ENCODE data around the gene BSG.
"Not testable (repeated sequence)": the region's sequence is repeated elsewhere in the genome, so short reads cannot be mapped to it uniquely, and the experiment has no call there.

The BSG gene

DNA sequence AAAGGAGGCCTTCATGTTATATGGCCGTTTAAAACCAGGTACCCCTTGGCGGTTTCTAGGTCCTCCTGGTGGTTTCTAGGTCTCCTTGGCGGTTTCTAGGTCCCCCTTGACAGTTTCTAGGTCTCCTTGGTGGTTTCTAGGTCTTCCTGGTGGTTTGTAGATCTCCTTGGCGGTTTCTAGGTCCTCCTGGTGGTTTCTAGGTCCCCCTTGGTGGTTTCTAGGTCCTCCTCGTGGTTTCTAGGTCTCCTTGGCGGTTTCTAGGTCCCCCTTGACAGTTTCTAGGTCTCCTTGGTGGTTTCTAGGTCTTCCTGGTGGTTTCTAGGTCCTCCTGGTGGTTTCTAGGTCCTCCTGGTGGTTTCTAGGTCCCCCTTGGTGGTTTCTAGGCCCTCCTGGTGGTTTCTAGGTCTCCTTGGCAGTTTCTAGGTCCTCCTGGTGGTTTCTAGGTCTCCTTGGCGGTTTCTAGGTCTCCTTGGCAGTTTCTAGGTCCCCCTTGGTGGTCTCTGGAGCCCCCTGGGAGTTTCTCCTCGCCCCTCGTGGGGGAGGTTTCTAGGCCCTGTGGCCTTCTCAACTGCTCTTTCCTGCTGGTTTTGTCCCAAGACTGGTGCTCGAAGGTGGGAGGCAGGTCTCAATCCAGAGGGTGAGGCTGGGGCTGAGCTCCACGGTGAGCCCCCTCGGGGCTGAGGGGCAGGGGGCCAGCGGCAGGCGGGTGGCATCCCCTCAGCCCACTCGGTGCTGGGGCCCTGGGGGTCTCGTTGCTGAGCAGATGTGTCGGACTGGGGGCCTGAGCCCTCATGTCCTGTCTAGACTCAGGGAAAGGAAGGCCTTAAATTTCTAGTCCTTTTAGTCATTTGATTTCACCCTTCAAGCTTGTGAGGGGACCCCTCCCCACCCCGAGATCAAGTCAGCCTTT is 25.3 kb downstream of the BSG start:
- H3K4me3 ChIP-seq (ENCODE audit: low read depth, low read length) = no peak overlapping the region
- TF ChIP-seq, protein P1, sequence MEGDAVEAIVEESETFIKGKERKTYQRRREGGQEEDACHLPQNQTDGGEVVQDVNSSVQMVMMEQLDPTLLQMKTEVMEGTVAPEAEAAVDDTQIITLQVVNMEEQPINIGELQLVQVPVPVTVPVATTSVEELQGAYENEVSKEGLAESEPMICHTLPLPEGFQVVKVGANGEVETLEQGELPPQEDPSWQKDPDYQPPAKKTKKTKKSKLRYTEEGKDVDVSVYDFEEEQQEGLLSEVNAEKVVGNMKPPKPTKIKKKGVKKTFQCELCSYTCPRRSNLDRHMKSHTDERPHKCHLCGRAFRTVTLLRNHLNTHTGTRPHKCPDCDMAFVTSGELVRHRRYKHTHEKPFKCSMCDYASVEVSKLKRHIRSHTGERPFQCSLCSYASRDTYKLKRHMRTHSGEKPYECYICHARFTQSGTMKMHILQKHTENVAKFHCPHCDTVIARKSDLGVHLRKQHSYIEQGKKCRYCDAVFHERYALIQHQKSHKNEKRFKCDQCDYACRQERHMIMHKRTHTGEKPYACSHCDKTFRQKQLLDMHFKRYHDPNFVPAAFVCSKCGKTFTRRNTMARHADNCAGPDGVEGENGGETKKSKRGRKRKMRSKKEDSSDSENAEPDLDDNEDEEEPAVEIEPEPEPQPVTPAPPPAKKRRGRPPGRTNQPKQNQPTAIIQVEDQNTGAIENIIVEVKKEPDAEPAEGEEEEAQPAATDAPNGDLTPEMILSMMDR (IDR thresholded peaks at IDR 0.05; ENCODE audit: low read depth, low read length) = no peak
- in situ Hi-C loops (cut with HindIII; ENCODE audit: low sequenced_read_pairs) = no loop called here
- no peak for DNase-seq (ENCODE audit: low read depth, low spot score)

DNA sequence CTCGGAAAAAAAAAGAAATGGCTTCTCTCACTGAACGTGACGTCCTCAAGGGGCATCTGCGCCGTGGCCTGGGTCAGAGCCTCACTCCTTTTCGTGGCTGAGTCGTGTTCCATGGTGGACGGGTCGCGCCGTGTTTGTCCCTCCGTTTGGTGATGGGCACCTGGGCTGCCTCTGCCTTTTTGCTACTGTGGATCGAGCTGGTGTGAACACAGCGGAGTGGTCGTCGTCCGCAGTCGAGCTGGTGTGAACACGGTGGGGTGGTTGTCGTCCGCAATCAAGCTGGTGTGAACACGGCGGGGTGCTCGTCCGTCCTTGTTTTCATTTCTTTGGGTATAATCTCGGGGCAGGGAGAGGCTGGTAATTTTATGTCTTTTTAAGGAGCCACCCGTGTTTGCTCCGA is 28.9 kb downstream of the BSG start:
- in situ Hi-C loops (cut with HindIII; ENCODE audit: low sequenced_read_pairs) = no loop called here
- H3K4me3 ChIP-seq (ENCODE audit: low read depth, low read length) = no peak overlapping the region
- TF ChIP-seq, protein P1 (IDR thresholded peaks at IDR 0.05; ENCODE audit: low read depth, low read length) = no peak
- no peak for DNase-seq (ENCODE audit: low read depth, low spot score)

DNA sequence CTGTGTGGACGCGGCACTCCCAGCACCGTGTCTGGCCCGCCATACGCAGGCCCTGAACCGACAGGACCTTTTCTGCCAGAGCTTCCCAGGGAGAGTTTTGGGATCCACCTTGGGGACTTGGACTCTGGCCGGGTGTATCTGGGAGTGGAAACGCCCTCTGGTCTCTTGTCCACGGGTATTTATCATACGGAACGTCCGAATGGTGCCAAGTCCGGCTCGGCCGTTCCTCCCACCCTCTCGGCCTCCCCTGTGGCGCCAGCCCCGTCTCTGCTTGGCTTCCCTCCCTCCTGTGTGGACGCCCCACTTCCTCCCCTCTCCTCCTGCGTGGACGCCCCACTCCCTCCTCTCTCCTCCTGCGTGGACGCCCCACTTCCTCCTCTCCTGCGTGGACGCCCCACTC is 29.4 kb downstream of the BSG start:
- TF ChIP-seq, protein P1 (IDR thresholded peaks at IDR 0.05; ENCODE audit: low read depth, low read length) = no peak
- DNase-seq (ENCODE audit: low read depth, low spot score) = no peak
- in situ Hi-C loops (cut with HindIII; ENCODE audit: low sequenced_read_pairs) = no loop called here
- no peak overlapping the region for H3K4me3 ChIP-seq (ENCODE audit: low read depth, low read length)

DNA sequence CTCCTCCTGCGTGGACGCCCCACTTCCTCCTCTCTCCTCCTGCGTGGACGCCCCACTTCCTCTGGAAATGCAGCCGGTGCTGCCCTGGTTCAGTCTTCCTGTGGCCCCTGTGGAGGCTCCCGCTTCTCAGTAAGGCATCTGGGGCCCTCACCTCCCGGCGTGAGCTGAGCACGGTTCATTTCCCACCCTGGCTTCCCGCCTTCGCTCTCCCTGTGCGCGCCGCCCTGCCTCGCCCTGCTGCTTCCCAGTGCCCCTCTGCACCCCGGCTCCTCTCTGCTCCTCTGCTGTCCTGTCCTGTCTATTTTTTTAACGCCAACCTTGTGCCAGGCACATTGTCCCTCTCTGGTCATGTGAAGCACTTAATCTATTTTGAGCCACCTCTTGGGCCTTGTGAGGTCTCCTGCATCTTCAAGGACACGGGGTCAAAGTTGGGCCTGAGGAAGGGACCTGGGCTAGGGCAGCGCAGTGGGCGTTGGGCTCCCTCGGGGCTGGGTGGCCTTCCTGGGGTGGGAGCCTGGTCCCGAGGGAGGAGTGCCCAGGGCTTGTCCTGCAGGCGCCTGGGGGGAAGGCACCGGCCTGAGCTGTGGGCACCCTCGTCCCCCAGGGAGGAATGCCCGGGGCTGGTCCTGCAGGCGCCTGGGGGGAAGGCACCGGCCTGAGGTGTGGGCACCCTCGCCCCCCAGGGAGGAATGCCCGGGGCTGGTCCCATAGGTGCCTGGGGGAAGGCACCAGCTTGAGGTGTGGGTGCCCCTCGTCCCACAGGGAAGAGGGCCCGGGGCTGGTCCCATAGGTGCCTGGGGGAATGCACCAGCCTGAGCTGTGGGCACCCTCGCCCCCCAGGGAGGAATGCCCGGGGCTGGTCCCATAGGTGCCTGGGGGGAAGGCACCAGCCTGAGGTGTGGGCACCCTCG is 30.2 kb downstream of the BSG start:
- in situ Hi-C loops (cut with HindIII; ENCODE audit: low sequenced_read_pairs) = no loop called here
- no peak overlapping the region for H3K4me3 ChIP-seq (ENCODE audit: low read depth, low read length)
- TF ChIP-seq, protein P1 (IDR thresholded peaks at IDR 0.05; ENCODE audit: low read depth, low read length) = no peak
- no peak for DNase-seq (ENCODE audit: low read depth, low spot score)

DNA sequence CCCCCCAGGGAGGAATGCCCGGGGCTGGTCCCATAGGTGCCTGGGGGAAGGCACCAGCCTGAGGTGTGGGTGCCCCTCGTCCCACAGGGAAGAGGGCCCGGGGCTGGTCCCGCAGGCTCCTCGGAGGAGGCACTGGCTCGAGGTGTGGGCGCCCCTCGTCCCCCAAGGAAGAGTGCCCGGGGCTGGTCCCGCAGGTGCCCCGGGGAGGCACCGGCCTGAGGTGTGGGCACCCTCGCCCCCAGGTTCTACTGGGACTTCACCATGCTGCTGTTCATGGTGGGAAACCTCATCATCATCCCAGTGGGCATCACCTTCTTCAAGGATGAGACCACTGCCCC is 30.9 kb downstream of the BSG start:
- DNase-seq (ENCODE audit: low read depth, low spot score); in situ Hi-C loops (cut with HindIII; ENCODE audit: low sequenced_read_pairs); H3K4me3 ChIP-seq (ENCODE audit: low read depth, low read length): not testable (repeated sequence)

DNA sequence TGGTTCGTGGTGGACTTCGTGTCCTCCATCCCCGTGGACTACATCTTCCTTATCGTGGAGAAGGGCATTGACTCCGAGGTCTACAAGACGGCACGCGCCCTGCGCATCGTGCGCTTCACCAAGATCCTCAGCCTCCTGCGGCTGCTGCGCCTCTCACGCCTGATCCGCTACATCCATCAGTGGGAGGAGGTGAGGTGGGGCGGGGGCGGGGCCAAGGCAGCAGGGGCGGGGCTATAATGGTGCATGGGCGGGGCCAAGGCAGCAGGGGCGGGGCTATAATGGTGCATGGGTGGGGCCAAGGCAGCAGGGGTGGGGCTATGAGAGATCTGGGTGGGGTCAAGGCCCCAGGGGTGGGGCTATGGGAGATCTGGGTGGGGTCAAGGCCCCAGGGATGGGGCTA is 31.4 kb downstream of the BSG start:
- DNase-seq (ENCODE audit: low read depth, low spot score); in situ Hi-C loops (cut with HindIII; ENCODE audit: low sequenced_read_pairs); H3K4me3 ChIP-seq (ENCODE audit: low read depth, low read length): not testable (repeated sequence)

DNA sequence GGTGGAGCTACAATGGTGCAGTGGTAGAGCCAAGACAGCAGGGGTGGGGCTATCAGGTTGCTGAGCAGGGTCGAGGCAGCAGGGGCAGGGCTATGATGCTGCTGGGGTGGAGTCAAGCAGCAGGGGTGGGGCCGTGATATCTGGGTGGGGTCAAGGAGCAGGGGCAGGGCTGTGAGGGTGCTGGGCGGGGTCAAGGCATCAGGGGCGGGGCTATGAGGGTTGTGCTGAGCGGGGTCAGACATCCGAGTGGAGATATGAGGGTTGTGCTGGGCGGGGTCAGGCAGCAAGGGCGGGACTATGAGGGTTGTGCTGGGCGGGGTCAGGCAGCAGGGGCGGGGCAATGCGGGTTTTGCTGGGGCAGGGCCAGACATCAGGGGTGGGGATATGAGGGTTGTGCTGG is 32.0 kb downstream of the BSG start:
- H3K4me3 ChIP-seq (ENCODE audit: low read depth, low read length) = no peak overlapping the region
- DNase-seq (ENCODE audit: low read depth, low spot score) = no peak
- in situ Hi-C loops (cut with HindIII; ENCODE audit: low sequenced_read_pairs) = no loop called here
- TF ChIP-seq, protein P1 (IDR thresholded peaks at IDR 0.05; ENCODE audit: low read depth, low read length) = no peak

DNA sequence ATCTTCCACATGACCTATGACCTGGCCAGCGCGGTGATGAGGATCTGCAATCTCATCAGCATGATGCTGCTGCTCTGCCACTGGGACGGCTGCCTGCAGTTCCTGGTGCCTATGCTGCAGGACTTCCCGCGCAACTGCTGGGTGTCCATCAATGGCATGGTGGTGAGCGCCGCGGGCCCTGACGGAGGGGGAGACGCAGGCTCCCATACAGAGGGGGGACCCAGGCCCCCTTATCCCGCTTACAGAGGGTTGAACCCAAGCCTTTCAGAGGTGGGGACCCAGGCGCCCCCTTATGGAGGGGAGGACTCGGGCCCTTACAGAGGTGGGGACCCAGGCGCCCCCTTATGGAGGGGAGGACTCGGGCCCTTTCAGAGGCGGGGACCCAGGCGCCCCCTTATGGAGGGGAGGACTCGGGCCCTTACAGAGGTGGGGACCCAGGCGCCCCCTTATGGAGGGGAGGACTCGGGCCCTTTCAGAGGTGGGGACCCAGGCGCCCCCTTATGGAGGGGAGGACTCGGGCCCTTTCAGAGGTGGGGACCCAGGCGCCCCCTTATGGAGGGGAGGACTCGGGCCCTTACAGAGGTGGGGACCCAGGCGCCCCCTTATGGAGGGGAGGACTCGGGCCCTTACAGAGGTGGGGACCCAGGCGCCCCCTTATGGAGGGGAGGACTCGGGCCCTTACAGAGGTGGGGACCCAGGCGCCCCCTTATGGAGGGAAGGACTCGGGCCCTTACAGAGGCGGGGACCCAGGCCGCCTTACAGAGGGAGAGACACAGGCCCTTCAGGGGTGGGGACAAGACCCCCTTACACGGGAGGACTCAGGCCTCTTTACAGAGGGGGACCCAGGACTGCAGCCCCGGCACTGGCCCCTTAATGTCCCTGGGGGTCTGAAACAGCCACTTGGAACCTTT is 32.9 kb downstream of the BSG start:
- in situ Hi-C loops (cut with HindIII; ENCODE audit: low sequenced_read_pairs); H3K4me3 ChIP-seq (ENCODE audit: low read depth, low read length); DNase-seq (ENCODE audit: low read depth, low spot score): not testable (repeated sequence)
